Activated CD8-positive, alpha-beta memory T cell treated with anti-CD3 and anti-CD28 coated beads for 36 hours (primary cell): ENCODE measurements around the gene TMEM151A. TPM values are rescaled to one million over a fixed set of nuclear protein-coding genes. Genes with fewer than 3 reads are reported as not detected.
"Not testable (repeated sequence)": the region's sequence is repeated elsewhere in the genome, so short reads cannot be mapped to it uniquely, and the experiment has no call there.

Experiments
- CTCF ChIA-PET: fragments of 350-600 bp; sonication (Branson Sonifier 250); formaldehyde crosslinking; loops from one replicate; lab custom pipeline; 2021; ENCODE audit warnings: antibody characterized with exemption; lab: Charles Lee
- POLR2A ChIA-PET: fragments of 350-600 bp; sonication (Branson Sonifier 250); formaldehyde crosslinking; loops from one replicate; lab custom pipeline; 2021; ENCODE audit warnings: antibody characterized with exemption; lab: Charles Lee
- total RNA-seq, 2 experiments: library from RNA; stranded (reverse); gene quantifications; one replicate each; pipeline ENCODE4 v1.2.3, GENCODE V29; 2021

TMEM151A gene
- total RNA-seq, 2 experiments from 2014 or later: not detected

GRCh38 chr11:66312549-66313320 is 21.0 kb downstream of the TMEM151A start:
- POLR2A ChIA-PET: interaction anchor here (0.5 to 1.2 kb wide), 8 partner anchors 10 to 883 kb away, joined by 3 to 7 read pairs (median 4); partner anchors contain the start of gene SLC29A2
- CTCF ChIA-PET: interaction anchor here (0.6 to 8.1 kb wide), 16 partner anchors 9 to 91 kb away, joined by 3 to 111 read pairs (median 5); partner anchors contain the start of genes B4GAT1, BRMS1, RIN1 and SLC29A2

GRCh38 chr11:66313321-66314185 is 21.9 kb downstream of the TMEM151A start:
- POLR2A ChIA-PET: interaction anchor here (0.9 to 1.2 kb wide), 5 partner anchors 12 to 57 kb away, joined by 3 to 7 read pairs (median 5); partner anchors contain the start of gene SLC29A2
- CTCF ChIA-PET: interaction anchor here (1.1 to 8.1 kb wide), 11 partner anchors 8 to 91 kb away, joined by 3 to 111 read pairs (median 7); partner anchors contain the start of genes B4GAT1, BRMS1, RIN1 and YIF1A

- CTCF ChIA-PET: interaction anchor here (1.6 to 8.1 kb wide), 4 partner anchors 18 to 74 kb away, joined by 4 to 111 read pairs (median 40); partner anchors contain the start of genes B4GAT1, BRMS1 and RIN1
- POLR2A ChIA-PET: no interaction called here
Measured at GRCh38 chr11:66314186-66314501, 22.4 kb downstream of the TMEM151A start.

GRCh38 chr11:66314561-66315497 is 23.1 kb downstream of the TMEM151A start:
- CTCF ChIA-PET: interaction anchor here (1.0 to 8.1 kb wide), 4 partner anchors 18 to 74 kb away, joined by 3 to 111 read pairs (median 4); partner anchors contain the start of gene RIN1
- POLR2A ChIA-PET: no interaction called here

- ChIA-PET CTCF (interaction anchor here (1.0 to 8.1 kb wide), 4 partner anchors 17 to 73 kb away, joined by 3 to 111 read pairs (median 4); partner anchors contain the start of gene RIN1), POLR2A (no interaction called here)
Measured at GRCh38 chr11:66315498-66315885, 23.8 kb downstream of the TMEM151A start.

- ChIA-PET POLR2A (interaction anchor here (1.1 to 2.1 kb wide), 2 partner anchors 29 to 56 kb away, joined by 3 to 6 read pairs; partner anchors contain the start of gene BRMS1), CTCF (interaction anchor here (1.0 to 8.1 kb wide), 4 partner anchors 16 to 72 kb away, joined by 3 to 111 read pairs (median 4); partner anchors contain the start of gene RIN1)
Measured at GRCh38 chr11:66315921-66316811, 24.5 kb downstream of the TMEM151A start.

GRCh38 chr11:66316849-66317251 is 25.2 kb downstream of the TMEM151A start, which contains the start of gene CD248:
CD248 (minus strand) TSS chr11:66317044; CDS start chr11:66317027, 17 bp downstream.
- ChIA-PET CTCF (interaction anchor here (1.1 to 8.1 kb wide), 3 partner anchors 8 to 122 kb away, joined by 3 to 111 read pairs (median 7); partner anchors contain the start of genes MRPL11 and RIN1), POLR2A (interaction anchor here (0.6 to 2.1 kb wide), 6 partner anchors 9 to 229 kb away, joined by 3 to 9 read pairs (median 3); partner anchors contain the start of genes ACTN3, BRMS1 and YIF1A)

- CTCF ChIA-PET: interaction anchor here (0.6 to 8.1 kb wide), 5 partner anchors 8 to 122 kb away, joined by 3 to 111 read pairs (median 6); partner anchors contain the start of genes MRPL11 and RIN1
- POLR2A ChIA-PET: interaction anchor here (0.6 to 2.1 kb wide), 8 partner anchors 9 to 229 kb away, joined by 3 to 9 read pairs (median 4); partner anchors contain the start of genes ACTN3, BRMS1 and YIF1A
Measured at GRCh38 chr11:66317322-66317722, 25.6 kb downstream of the TMEM151A start.

- CTCF ChIA-PET: interaction anchor here (0.6 to 8.1 kb wide), 7 partner anchors 7 to 121 kb away, joined by 3 to 111 read pairs (median 4); partner anchors contain the start of genes MRPL11 and RIN1
- POLR2A ChIA-PET: interaction anchor here (0.6 to 2.1 kb wide), 7 partner anchors 8 to 228 kb away, joined by 3 to 9 read pairs (median 6); partner anchors contain the start of genes ACTN3, BRMS1 and YIF1A
Measured at GRCh38 chr11:66317723-66318599, 26.3 kb downstream of the TMEM151A start.

GRCh38 chr11:66318600-66318970 is 26.9 kb downstream of the TMEM151A start:
- POLR2A ChIA-PET: interaction anchor here (1.8 to 2.1 kb wide), 2 partner anchors 27 to 30 kb away, joined by 6 to 9 read pairs; partner anchors contain the start of genes BRMS1 and YIF1A
- CTCF ChIA-PET: interaction anchor here (0.7 to 8.1 kb wide), 4 partner anchors 8 to 121 kb away, joined by 3 to 111 read pairs (median 6); partner anchors contain the start of genes MRPL11 and RIN1

GRCh38 chr11:66320289-66320688 is 28.6 kb downstream of the TMEM151A start:
- CTCF ChIA-PET, POLR2A ChIA-PET: not testable (repeated sequence)

GRCh38 chr11:66320748-66321147 is 29.1 kb downstream of the TMEM151A start:
- POLR2A ChIA-PET, CTCF ChIA-PET: not testable (repeated sequence)

GRCh38 chr11:66321606-66322005 is 29.9 kb downstream of the TMEM151A start:
- POLR2A ChIA-PET: no interaction called here
- CTCF ChIA-PET: interaction anchor here (1.2 kb wide), 1 partner anchor 9 kb away, joined by 5 read pairs; no protein-coding TSS in a partner anchor

GRCh38 chr11:66322732-66323427 is 31.2 kb downstream of the TMEM151A start:
- POLR2A ChIA-PET: interaction anchor here (1.3 kb wide), 1 partner anchor 11 kb away, joined by 3 read pairs; no protein-coding TSS in a partner anchor
- CTCF ChIA-PET: no interaction called here
